ENCODE results near the gene TTC23. TPM values are rescaled to one million over a fixed set of nuclear protein-coding genes. Genes with fewer than 3 reads are reported as not detected.

The TTC23 gene
- polyA plus RNA-seq, 1 donor (not counting 4 experiments of a cell fraction or from before 2014, with no cell fraction given): 6.7 TPM

DNA sequence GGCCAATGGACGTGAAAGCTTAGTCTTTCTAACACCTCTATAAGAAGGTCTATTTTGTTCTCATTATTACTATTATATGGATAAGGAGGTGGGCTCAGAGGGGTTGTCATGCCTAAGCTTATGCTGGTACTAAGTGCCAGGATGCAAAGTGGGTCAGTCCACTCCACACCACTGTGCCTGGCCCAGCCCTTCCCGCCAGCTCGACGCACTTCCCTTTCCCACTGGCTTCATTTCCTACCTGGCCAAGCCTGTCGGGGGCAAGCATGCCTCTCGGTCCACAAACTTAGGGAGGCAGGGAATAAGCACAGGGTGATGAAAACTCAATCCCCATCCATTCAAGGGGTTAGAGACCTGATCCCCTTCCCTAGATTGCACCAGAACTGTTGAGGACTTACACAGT is 150.4 kb downstream of the TTC23 start:
- H3K27me3 ChIP-seq (ENCODE audit: control insufficient read depth, extremely low read depth, insufficient read depth, low read length): peaks cover 41% of the 10 kb centered on the region
- H3K4me1 ChIP-seq (ENCODE audit: control insufficient read depth, extremely low read depth, insufficient read depth, low read length): no peaks in the 10 kb centered on the region
- no peak for TF ChIP-seq EZH2 (IDR thresholded peaks at IDR 0.05; ENCODE audit: low read length)
- TF ChIP-seq, protein P1, sequence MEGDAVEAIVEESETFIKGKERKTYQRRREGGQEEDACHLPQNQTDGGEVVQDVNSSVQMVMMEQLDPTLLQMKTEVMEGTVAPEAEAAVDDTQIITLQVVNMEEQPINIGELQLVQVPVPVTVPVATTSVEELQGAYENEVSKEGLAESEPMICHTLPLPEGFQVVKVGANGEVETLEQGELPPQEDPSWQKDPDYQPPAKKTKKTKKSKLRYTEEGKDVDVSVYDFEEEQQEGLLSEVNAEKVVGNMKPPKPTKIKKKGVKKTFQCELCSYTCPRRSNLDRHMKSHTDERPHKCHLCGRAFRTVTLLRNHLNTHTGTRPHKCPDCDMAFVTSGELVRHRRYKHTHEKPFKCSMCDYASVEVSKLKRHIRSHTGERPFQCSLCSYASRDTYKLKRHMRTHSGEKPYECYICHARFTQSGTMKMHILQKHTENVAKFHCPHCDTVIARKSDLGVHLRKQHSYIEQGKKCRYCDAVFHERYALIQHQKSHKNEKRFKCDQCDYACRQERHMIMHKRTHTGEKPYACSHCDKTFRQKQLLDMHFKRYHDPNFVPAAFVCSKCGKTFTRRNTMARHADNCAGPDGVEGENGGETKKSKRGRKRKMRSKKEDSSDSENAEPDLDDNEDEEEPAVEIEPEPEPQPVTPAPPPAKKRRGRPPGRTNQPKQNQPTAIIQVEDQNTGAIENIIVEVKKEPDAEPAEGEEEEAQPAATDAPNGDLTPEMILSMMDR (optimal IDR thresholded peaks at IDR 0.05 in 1 of 3, IDR thresholded peaks at IDR 0.05 in 1 of 3, conservative IDR thresholded peaks at IDR 0.05 in 1 of 3; ENCODE audit: extremely low read depth in 1 of 3, insufficient read depth in 2 of 3, low read length in 3 of 3): no peak
- DNase-seq (ENCODE audit: low read depth, low spot score) (no peak), FAIRE-seq (no peak)
- no peaks in the 10 kb centered on the region for H3K9me1 ChIP-seq (ENCODE audit: control insufficient read depth, extremely low read depth, insufficient read depth, low read length)
- no peaks in the 10 kb centered on the region for H3K9me3 ChIP-seq (ENCODE audit: control insufficient read depth, low read depth, low read length)
- no peaks in the 10 kb centered on the region for H4K20me1 ChIP-seq (ENCODE audit: control insufficient read depth, extremely low read depth, insufficient read depth, low read length)
- H3K79me2 ChIP-seq (ENCODE audit: control insufficient read depth, insufficient read depth, low read length): no peaks in the 10 kb centered on the region
- dilution Hi-C loops (cut with MboI; ENCODE audit: extremely low pct_ligation_motif_present, low sequenced_read_pairs): no loop called here
- H3K4me3 ChIP-seq (ENCODE audit: control insufficient read depth in 2 of 3, extremely low read depth in 1 of 3, insufficient read depth in 2 of 3, low read depth in 1 of 3, low read length in 3 of 3): no peak overlapping the region
- no peak overlapping the region for H3K9ac ChIP-seq (ENCODE audit: control insufficient read depth, extremely low read depth, insufficient read depth, low read length)
- no peak overlapping the region for H2AFZ ChIP-seq (ENCODE audit: control insufficient read depth, low read length)
- no peaks in the 10 kb centered on the region for H3K36me3 ChIP-seq (ENCODE audit: control insufficient read depth in 2 of 2, extremely low read depth in 1 of 2, insufficient read depth in 2 of 2, low read length in 2 of 2)
- H3K27ac ChIP-seq (ENCODE audit: control insufficient read depth, insufficient read depth, low read length): no peak overlapping the region
- no peak overlapping the region for H3K4me2 ChIP-seq (ENCODE audit: control insufficient read depth, extremely low read depth, insufficient read depth, low read depth, low read length)

DNA sequence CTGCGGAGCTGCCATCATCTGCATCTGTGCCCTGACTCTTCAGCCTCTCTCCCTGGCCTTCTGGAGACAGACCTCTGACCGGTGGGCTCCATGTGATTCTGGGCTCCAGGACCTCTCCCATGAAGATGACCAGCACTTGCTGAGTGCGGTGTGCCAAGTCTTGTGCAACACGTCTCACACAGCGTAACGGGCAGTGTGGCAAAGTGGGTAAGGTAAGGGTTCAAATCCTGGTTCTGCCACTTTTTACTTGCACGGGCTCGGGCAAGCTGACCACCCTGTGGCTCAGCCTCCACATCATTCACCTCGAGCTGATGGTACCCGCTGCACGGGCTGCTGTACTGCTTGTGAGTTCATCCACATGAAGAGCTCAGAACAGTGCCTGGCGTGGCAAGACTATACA is 151.0 kb downstream of the TTC23 start:
- Histone ChIP-seq H4K20me1 (ENCODE audit: control insufficient read depth, extremely low read depth, insufficient read depth, low read length) (no peaks in the 10 kb centered on the region), H2AFZ (ENCODE audit: control insufficient read depth, low read length) (no peak overlapping the region), H3K9me1 (ENCODE audit: control insufficient read depth, extremely low read depth, insufficient read depth, low read length) (no peaks in the 10 kb centered on the region), H3K4me1 (ENCODE audit: control insufficient read depth, extremely low read depth, insufficient read depth, low read length) (no peaks in the 10 kb centered on the region), H3K36me3 (ENCODE audit: control insufficient read depth in 2 of 2, extremely low read depth in 1 of 2, insufficient read depth in 2 of 2, low read length in 2 of 2) (no peaks in the 10 kb centered on the region), H3K79me2 (ENCODE audit: control insufficient read depth, insufficient read depth, low read length) (no peaks in the 10 kb centered on the region), H3K4me2 (ENCODE audit: control insufficient read depth, extremely low read depth, insufficient read depth, low read depth, low read length) (no peak overlapping the region), H3K27ac (ENCODE audit: control insufficient read depth, insufficient read depth, low read length) (no peak overlapping the region), H3K9me3 (ENCODE audit: control insufficient read depth, low read depth, low read length) (no peaks in the 10 kb centered on the region), H3K9ac (ENCODE audit: control insufficient read depth, extremely low read depth, insufficient read depth, low read length) (no peak overlapping the region), H3K27me3 (ENCODE audit: control insufficient read depth, extremely low read depth, insufficient read depth, low read length) (peaks cover 38% of the 10 kb centered on the region), H3K4me3 (ENCODE audit: control insufficient read depth in 2 of 3, extremely low read depth in 1 of 3, insufficient read depth in 2 of 3, low read depth in 1 of 3, low read length in 3 of 3) (no peak overlapping the region)
- FAIRE-seq (no peak), DNase-seq (ENCODE audit: low read depth, low spot score) (no peak)
- TF ChIP-seq, protein P1 (optimal IDR thresholded peaks at IDR 0.05 in 1 of 3, IDR thresholded peaks at IDR 0.05 in 1 of 3, conservative IDR thresholded peaks at IDR 0.05 in 1 of 3; ENCODE audit: extremely low read depth in 1 of 3, insufficient read depth in 2 of 3, low read length in 3 of 3): no peak
- TF ChIP-seq EZH2 (IDR thresholded peaks at IDR 0.05; ENCODE audit: low read length): no peak
- dilution Hi-C loops (cut with MboI; ENCODE audit: extremely low pct_ligation_motif_present, low sequenced_read_pairs): no loop called here
